ENCODE results near the gene GSDME.

GSDME gene

DNA sequence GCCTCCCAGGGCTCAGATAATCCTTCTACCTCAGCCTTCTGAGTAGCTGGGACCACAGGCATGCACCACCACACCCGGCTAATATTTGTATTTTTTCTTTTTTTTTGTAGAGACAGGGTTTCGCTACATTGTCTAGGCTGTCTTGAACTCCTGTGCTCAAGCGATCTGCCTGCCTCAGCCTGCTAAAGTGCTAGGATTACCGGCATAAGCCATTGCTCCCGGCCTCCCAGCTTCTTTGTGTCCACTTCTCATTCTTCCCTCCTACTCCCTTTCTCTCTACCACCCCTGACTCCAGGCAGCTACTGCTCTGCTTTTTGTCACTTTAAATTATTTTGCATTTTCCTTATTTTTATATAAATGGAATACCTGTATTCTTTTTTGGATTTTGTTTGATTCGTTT, 100.7 kb downstream of the GSDME start:
- no peak overlapping the region for H3K14ac ChIP-seq (ENCODE audit: low read length)
- H4K91ac ChIP-seq (ENCODE audit: low read depth, low read length, poor library complexity) = no peak overlapping the region
- H2BK120ac ChIP-seq (ENCODE audit: low read depth, low read length) = no peak overlapping the region
- no peak overlapping the region for H4K8ac ChIP-seq (ENCODE audit: low read depth, low read length)
- no peak overlapping the region for H3K18ac ChIP-seq (ENCODE audit: low read length)
- H3K23ac ChIP-seq (ENCODE audit: low read depth, low read length, poor library complexity) = no peak overlapping the region
- no CpG with 5 or more reads among the region's 6 CpGs for WGBS, 2 donors (ENCODE audit: extremely low coverage in 2 of 2, insufficient read length in 2 of 2, insufficient replicate concordance in 1 of 2)
- no peak overlapping the region for H2BK15ac ChIP-seq (ENCODE audit: low read length)
- no peak overlapping the region for H3K4me2 ChIP-seq (ENCODE audit: insufficient read depth, low read length, poor library complexity, severe bottlenecking)
- no peak overlapping the region for H3K4ac ChIP-seq (ENCODE audit: low read length)
- no peak overlapping the region for H2BK12ac ChIP-seq (ENCODE audit: low read length)
- H3K4me1 ChIP-seq (ENCODE audit: control insufficient read depth in 2 of 2, insufficient read depth in 1 of 2, low read depth in 1 of 2, low read length in 2 of 2) = no peaks in the 10 kb centered on the region
- no peak overlapping the region for H3K4me3 ChIP-seq (ENCODE audit: low read length in 2 of 2)
- H2BK5ac ChIP-seq (ENCODE audit: low read length) = no peak overlapping the region
- no peak overlapping the region for H2AK5ac ChIP-seq (ENCODE audit: low read depth, low read length)
- H2AFZ ChIP-seq (ENCODE audit: low read length) = no peak overlapping the region
- no peak overlapping the region for H3K9ac ChIP-seq (ENCODE audit: low read depth, low read length, poor library complexity)
- no peaks in the 10 kb centered on the region for H3K9me3 ChIP-seq (replicated peaks in 1 of 2; ENCODE audit: control insufficient read depth in 2 of 2, insufficient read depth in 1 of 2, low read depth in 1 of 2, low read length in 2 of 2)
- H3K36me3 ChIP-seq (replicated peaks in 1 of 2; ENCODE audit: control insufficient read depth in 2 of 2, insufficient read depth in 2 of 2, low read length in 2 of 2) = no peaks in the 10 kb centered on the region
- DNase-seq (ENCODE audit: low spot score) = no peak
- H3K79me1 ChIP-seq (ENCODE audit: low read depth, low read length) = no peaks in the 10 kb centered on the region
- no peaks in the 10 kb centered on the region for H3K27me3 ChIP-seq (ENCODE audit: control insufficient read depth in 3 of 3, insufficient read depth in 3 of 3, low read depth in 1 of 3, low read length in 3 of 3)
- no peak overlapping the region for H3K27ac ChIP-seq (replicated peaks; ENCODE audit: low read length)

DNA sequence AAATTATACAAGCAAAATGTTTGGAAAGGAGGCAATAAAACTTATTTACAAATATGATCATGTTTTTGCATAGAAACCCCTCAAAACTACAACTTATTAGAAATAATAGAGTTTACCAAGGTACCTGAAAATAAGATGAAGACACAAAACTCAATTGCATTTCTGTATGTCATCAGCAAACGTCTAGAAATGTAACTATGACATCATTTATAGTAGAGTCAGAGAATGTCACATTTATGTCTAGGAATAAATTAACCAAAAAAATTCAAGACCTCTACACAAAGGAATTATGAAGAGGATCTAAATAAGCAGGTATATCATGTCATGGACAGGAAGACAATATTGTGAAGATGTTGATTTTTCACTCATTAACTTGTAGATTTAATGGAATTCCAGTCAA, 103.0 kb downstream of the GSDME start:
- Histone ChIP-seq H2BK15ac (ENCODE audit: low read length) (no peak overlapping the region), H2BK12ac (ENCODE audit: low read length) (no peak overlapping the region), H2AFZ (ENCODE audit: low read length) (no peak overlapping the region), H3K36me3 (replicated peaks in 1 of 2; ENCODE audit: control insufficient read depth in 2 of 2, insufficient read depth in 2 of 2, low read length in 2 of 2) (peaks cover 0 to 2% of the 10 kb centered on the region in 2 donors), H3K4ac (ENCODE audit: low read length) (no peak overlapping the region), H3K79me1 (ENCODE audit: low read depth, low read length) (no peaks in the 10 kb centered on the region), H3K4me3 (ENCODE audit: low read length in 2 of 2) (no peak overlapping the region), H3K4me1 (ENCODE audit: control insufficient read depth in 2 of 2, insufficient read depth in 1 of 2, low read depth in 1 of 2, low read length in 2 of 2) (no peaks in the 10 kb centered on the region), H3K27me3 (ENCODE audit: control insufficient read depth in 3 of 3, insufficient read depth in 3 of 3, low read depth in 1 of 3, low read length in 3 of 3) (no peaks in the 10 kb centered on the region), H4K8ac (ENCODE audit: low read depth, low read length) (no peak overlapping the region), H3K23ac (ENCODE audit: low read depth, low read length, poor library complexity) (no peak overlapping the region), H3K27ac (replicated peaks; ENCODE audit: low read length) (no peak overlapping the region), H2BK120ac (ENCODE audit: low read depth, low read length) (no peak overlapping the region), H2AK5ac (ENCODE audit: low read depth, low read length) (no peak overlapping the region), H3K9me3 (replicated peaks in 1 of 2; ENCODE audit: control insufficient read depth in 2 of 2, insufficient read depth in 1 of 2, low read depth in 1 of 2, low read length in 2 of 2) (no peaks in the 10 kb centered on the region), H4K91ac (ENCODE audit: low read depth, low read length, poor library complexity) (no peak overlapping the region), H3K18ac (ENCODE audit: low read length) (no peak overlapping the region), H3K4me2 (ENCODE audit: insufficient read depth, low read length, poor library complexity, severe bottlenecking) (no peak overlapping the region), H3K9ac (ENCODE audit: low read depth, low read length, poor library complexity) (no peak overlapping the region), H2BK5ac (ENCODE audit: low read length) (no peak overlapping the region), H3K14ac (ENCODE audit: low read length) (no peak overlapping the region)
- no CpG with 5 or more reads among the region's 1 CpG for WGBS, 2 donors (ENCODE audit: extremely low coverage in 2 of 2, insufficient read length in 2 of 2, insufficient replicate concordance in 1 of 2)
- no peak for DNase-seq (ENCODE audit: low spot score)

DNA sequence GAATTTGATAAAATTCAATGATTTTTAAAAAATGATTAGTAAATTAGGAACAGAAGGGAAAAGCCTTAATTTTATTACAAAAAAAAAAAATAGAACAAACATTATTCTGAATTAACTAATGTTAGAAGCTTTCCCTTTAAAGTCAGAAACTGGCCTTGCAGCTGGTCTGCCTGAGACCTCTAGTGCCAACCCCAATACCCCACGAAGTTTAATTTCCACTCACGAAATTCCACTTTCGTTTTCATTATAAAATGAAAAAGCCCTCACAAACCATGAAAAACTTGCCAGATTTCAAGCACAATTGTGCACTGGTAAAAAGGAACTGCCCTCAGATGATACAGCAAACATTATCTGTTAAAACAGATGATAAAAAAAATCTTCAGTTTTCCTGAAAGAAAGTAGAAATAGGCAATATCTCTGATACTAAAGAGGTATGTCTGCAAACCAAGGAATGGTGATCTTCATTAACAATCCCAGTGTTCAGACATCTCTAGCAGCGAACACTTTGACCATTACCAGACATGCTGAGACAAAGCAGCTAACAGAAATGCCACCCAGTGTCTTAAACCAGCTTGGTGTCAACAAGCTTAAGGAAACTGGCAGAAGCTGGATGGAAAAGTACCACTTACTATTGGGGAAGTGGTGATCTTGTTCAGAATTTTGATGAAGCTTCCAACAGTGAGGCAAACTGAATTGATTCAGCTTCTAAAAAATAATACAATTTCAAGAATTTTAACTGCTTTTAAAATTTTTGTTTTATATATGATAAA, 103.8 kb downstream of the GSDME start:
- Histone ChIP-seq H2BK15ac (ENCODE audit: low read length) (no peak overlapping the region), H3K4ac (ENCODE audit: low read length) (no peak overlapping the region), H3K4me1 (ENCODE audit: control insufficient read depth in 2 of 2, insufficient read depth in 1 of 2, low read depth in 1 of 2, low read length in 2 of 2) (no peaks in the 10 kb centered on the region), H2BK5ac (ENCODE audit: low read length) (no peak overlapping the region), H2AK5ac (ENCODE audit: low read depth, low read length) (no peak overlapping the region), H3K27me3 (ENCODE audit: control insufficient read depth in 3 of 3, insufficient read depth in 3 of 3, low read depth in 1 of 3, low read length in 3 of 3) (no peaks in the 10 kb centered on the region), H3K79me1 (ENCODE audit: low read depth, low read length) (no peaks in the 10 kb centered on the region), H3K4me2 (ENCODE audit: insufficient read depth, low read length, poor library complexity, severe bottlenecking) (no peak overlapping the region), H4K91ac (ENCODE audit: low read depth, low read length, poor library complexity) (no peak overlapping the region), H3K4me3 (ENCODE audit: low read length in 2 of 2) (no peak overlapping the region), H3K9me3 (replicated peaks in 1 of 2; ENCODE audit: control insufficient read depth in 2 of 2, insufficient read depth in 1 of 2, low read depth in 1 of 2, low read length in 2 of 2) (no peaks in the 10 kb centered on the region), H3K36me3 (replicated peaks in 1 of 2; ENCODE audit: control insufficient read depth in 2 of 2, insufficient read depth in 2 of 2, low read length in 2 of 2) (peaks cover 0 to 2% of the 10 kb centered on the region in 2 donors), H4K8ac (ENCODE audit: low read depth, low read length) (no peak overlapping the region), H3K9ac (ENCODE audit: low read depth, low read length, poor library complexity) (no peak overlapping the region), H3K18ac (ENCODE audit: low read length) (no peak overlapping the region), H2BK12ac (ENCODE audit: low read length) (no peak overlapping the region), H3K14ac (ENCODE audit: low read length) (no peak overlapping the region), H3K23ac (ENCODE audit: low read depth, low read length, poor library complexity) (no peak overlapping the region), H3K27ac (replicated peaks; ENCODE audit: low read length) (no peak overlapping the region), H2BK120ac (ENCODE audit: low read depth, low read length) (no peak overlapping the region), H2AFZ (ENCODE audit: low read length) (no peak overlapping the region)
- DNase-seq (ENCODE audit: low spot score) = no peak
- WGBS, 2 donors (ENCODE audit: extremely low coverage in 2 of 2, insufficient read length in 2 of 2, insufficient replicate concordance in 1 of 2) = 100% methylated on average over 2 of the region's 4 CpGs; no CpG with 5 or more reads in 1 of the 2 donors

DNA sequence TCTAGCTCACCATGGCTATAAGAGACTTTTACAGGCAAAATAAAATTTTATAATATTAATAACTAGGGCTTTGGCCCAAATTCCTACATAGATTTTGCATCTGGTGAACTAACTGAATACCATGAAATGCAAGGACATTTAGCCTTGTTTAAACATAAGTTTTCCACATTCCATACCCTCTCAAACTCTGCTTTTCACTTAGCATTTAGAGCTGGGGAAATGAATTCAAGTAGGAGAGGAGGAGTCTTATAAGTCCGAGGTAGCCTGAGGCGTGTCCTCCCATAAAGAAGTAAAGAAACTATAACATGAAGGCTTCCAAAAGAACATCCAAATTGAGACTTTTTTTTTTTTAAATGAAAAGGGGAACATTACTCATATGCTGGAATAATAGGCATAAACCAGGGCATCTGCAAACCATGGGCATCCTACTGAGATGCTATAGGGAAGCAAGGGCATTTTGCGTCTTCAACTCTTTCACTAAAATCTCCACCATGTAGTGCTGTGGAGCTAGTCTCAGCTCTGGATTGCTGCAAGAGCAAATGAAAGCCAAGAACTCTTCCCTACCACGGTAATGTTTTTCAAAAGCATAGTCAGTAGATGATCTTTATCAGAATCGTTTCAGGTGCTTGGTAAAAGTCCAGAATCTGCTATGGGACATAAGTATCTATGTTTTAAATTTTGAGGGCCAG, 104.9 kb downstream of the GSDME start:
- Histone ChIP-seq H3K36me3 (replicated peaks in 1 of 2; ENCODE audit: control insufficient read depth in 2 of 2, insufficient read depth in 2 of 2, low read length in 2 of 2) (peaks cover 0 to 2% of the 10 kb centered on the region in 2 donors), H2BK120ac (ENCODE audit: low read depth, low read length) (no peak overlapping the region), H4K91ac (ENCODE audit: low read depth, low read length, poor library complexity) (no peak overlapping the region), H3K27me3 (ENCODE audit: control insufficient read depth in 3 of 3, insufficient read depth in 3 of 3, low read depth in 1 of 3, low read length in 3 of 3) (no peaks in the 10 kb centered on the region), H3K23ac (ENCODE audit: low read depth, low read length, poor library complexity) (no peak overlapping the region), H2AFZ (ENCODE audit: low read length) (no peak overlapping the region), H3K27ac (replicated peaks; ENCODE audit: low read length) (no peak overlapping the region), H3K4me3 (ENCODE audit: low read length in 2 of 2) (no peak overlapping the region), H3K4ac (ENCODE audit: low read length) (no peak overlapping the region), H3K9ac (ENCODE audit: low read depth, low read length, poor library complexity) (no peak overlapping the region), H3K4me1 (ENCODE audit: control insufficient read depth in 2 of 2, insufficient read depth in 1 of 2, low read depth in 1 of 2, low read length in 2 of 2) (no peaks in the 10 kb centered on the region), H2BK12ac (ENCODE audit: low read length) (no peak overlapping the region), H3K18ac (ENCODE audit: low read length) (no peak overlapping the region), H2AK5ac (ENCODE audit: low read depth, low read length) (no peak overlapping the region), H2BK5ac (ENCODE audit: low read length) (no peak overlapping the region), H2BK15ac (ENCODE audit: low read length) (no peak overlapping the region), H3K14ac (ENCODE audit: low read length) (no peak overlapping the region), H3K79me1 (ENCODE audit: low read depth, low read length) (no peaks in the 10 kb centered on the region), H4K8ac (ENCODE audit: low read depth, low read length) (no peak overlapping the region), H3K9me3 (replicated peaks in 1 of 2; ENCODE audit: control insufficient read depth in 2 of 2, insufficient read depth in 1 of 2, low read depth in 1 of 2, low read length in 2 of 2) (no peaks in the 10 kb centered on the region), H3K4me2 (ENCODE audit: insufficient read depth, low read length, poor library complexity, severe bottlenecking) (no peak overlapping the region)
- DNase-seq (ENCODE audit: low spot score) = no peak
- WGBS, 2 donors (ENCODE audit: extremely low coverage in 2 of 2, insufficient read length in 2 of 2, insufficient replicate concordance in 1 of 2) = no CpG with 5 or more reads among the region's 5 CpGs
